ENCODE data around the gene LCAT.

DNA sequence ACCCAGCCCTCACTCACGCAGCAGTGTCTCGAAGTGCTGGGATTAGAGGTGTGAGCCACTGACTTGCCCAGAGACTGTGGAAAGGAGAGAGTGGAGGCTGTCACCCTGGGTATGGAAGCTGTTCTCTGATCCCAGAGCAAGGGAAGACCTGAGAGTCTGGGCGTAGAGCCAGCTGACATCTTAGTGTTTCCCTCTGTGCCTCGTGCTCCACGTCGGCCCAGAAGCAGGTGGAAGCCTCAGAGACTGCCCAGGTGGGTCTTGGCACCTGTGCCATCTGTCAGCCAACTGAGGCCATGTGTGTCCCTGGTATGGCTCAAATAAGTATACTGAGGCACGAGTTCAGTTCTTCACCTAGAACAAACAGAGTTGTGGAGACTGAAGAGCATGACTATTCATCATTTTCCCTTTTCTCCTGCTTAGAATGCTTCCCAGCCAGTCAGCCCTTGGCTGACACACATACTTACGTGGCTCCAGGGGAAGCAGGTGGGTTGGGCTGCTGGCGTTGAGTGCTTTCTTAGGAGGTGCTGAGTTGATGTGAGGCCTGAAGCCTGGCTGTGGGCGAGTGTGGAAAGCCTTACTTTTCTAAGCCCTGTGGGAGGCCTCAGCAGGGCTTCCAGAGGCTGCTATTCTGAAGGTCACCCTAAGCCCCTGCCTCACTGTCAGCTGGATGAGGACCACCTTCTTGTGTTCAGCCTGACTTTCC is 20.4 kb downstream of the LCAT start:
- TF ChIP-seq, protein P1, sequence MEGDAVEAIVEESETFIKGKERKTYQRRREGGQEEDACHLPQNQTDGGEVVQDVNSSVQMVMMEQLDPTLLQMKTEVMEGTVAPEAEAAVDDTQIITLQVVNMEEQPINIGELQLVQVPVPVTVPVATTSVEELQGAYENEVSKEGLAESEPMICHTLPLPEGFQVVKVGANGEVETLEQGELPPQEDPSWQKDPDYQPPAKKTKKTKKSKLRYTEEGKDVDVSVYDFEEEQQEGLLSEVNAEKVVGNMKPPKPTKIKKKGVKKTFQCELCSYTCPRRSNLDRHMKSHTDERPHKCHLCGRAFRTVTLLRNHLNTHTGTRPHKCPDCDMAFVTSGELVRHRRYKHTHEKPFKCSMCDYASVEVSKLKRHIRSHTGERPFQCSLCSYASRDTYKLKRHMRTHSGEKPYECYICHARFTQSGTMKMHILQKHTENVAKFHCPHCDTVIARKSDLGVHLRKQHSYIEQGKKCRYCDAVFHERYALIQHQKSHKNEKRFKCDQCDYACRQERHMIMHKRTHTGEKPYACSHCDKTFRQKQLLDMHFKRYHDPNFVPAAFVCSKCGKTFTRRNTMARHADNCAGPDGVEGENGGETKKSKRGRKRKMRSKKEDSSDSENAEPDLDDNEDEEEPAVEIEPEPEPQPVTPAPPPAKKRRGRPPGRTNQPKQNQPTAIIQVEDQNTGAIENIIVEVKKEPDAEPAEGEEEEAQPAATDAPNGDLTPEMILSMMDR (IDR thresholded peaks at IDR 0.05; ENCODE audit: low read depth, low read length): no peak
- no peak for TF ChIP-seq EZH2phosphoT487 (IDR thresholded peaks at IDR 0.05; ENCODE audit: low read depth)
